Stimulated activated CD8-positive, alpha-beta memory T cell treated with anti-CD3 and anti-CD28 coated beads, Interleukin-7, amount 100 ng/mL, for 48 hours (primary cell): ENCODE results near the gene ESR1.

ENCODE experiments used
- DNase-seq, 2 donors: peaks; one replicate each; pipeline ENCODE4 v3.0.0-alpha.2; 2020; ENCODE audit warnings: low read depth in 1 of 2; ENCODE audit errors: extremely low read depth in 1 of 2

ESR1 gene

GRCh38 chr6:151807513-151808370 lies at the start of gene ESR1:
Gene ESR1, plus strand, starts transcription at chr6:151807682. Its CDS starts 231 bp downstream, at chr6:151807913.
- DNase-seq = no peak

DNA sequence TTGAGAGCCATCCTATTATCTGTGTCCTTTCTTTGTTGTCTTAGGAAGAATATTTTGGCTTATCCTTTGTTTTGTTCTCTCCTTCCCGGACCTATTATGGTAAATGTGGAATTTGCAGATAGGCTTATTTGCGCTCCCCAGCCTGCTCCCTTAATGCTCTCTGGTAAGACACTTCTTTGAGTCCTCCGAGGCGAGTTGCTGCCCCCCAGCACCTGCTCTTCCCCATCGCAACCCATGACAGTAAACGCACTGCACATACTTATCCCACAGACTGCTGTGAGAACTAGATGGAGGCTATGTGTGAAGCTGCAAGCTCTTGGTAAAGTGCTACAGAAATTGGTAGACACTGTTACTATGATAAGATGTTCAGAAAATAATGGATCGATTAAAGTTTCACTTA lies 47.0 kb upstream of the ESR1 start:
- no peak for DNase-seq

- DNase-seq = no peak
Observed at GRCh38 chr6:151761851-151762250, 45.6 kb upstream of the ESR1 start.

- DNase-seq = no peak
Observed at GRCh38 chr6:151762817-151763216, 44.7 kb upstream of the ESR1 start.

GRCh38 chr6:151763303-151763702 lies 44.2 kb upstream of the ESR1 start:
- DNase-seq = no peak

DNA sequence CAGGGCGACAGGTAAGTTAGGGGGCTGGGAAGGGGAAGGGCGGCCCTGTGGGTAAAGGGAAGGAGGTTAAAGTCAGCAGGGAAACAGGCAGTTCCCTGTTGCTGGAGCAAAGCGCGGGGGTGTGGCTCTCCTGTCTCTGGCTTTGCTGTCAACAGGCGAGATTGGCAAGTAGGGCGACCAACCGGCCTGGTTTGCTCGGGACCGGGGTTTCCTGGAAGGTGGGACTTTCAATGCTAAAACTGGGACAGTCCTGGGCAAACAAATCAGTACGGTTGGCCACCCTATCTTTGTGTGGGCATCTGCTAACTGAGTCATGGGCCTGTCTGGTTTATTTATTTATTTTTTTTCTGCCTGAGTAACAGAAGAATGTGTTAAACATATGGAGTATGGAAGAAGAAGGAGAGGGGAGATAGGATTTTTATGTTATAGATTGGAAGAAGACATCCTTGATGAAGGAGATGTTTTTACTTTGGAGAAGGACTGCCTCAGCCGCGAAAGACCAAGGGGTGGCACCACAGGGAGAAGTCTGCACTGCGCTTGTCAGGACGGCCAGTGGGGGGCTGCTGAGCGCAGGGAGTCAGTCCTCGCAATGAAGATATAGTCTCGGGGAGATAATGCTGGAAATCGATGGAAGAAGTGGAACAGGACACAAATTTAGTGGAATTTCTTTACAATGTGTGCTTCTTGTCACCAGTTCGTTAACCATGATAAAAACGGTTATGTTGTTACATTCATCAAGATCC lies 43.4 kb upstream of the ESR1 start:
- DNase-seq = peak in 1 of 2 donors; percentile 21

- no peak for DNase-seq
Observed at GRCh38 chr6:151765444-151765886, 42.0 kb upstream of the ESR1 start.

DNA sequence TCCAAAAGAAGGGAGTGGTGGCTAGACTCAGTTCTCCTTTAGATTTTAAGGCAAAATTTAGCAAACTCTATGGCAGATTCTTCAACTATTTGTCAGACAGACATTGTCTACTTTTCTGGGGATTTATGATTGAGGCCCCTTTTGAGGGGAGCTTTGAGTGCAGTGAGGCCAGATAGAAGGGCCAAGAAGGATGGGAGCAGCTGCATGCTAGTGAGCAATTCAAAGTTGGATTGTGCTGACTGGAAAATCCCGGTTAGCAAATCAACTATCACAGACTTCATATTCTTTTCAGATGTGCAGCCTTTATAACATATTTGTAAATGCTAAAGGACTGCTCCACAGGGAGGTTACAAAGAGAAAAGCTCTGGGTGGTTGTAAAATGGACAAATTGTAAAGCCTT lies 35.0 kb upstream of the ESR1 start:
- no peak for DNase-seq

DNA sequence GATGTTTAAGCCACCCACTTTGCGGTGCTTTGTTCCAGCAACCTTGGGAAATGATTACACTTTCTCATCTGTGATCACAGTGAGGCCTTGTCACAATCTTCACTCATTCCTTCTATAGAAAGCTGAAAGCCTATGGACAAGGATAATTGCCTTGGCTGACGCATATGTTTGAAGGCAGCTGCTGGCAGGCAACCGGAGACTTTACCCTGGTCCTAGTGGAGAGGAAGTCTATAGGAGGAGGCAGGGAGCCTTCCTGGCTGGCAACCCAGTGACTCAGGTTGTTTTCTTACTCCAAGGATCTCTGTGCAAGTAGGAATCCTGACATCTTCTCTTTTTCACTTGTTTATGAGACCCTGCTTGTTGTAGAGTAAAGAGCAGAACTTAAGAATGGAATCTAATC lies 34.1 kb upstream of the ESR1 start:
- DNase-seq = no peak

DNA sequence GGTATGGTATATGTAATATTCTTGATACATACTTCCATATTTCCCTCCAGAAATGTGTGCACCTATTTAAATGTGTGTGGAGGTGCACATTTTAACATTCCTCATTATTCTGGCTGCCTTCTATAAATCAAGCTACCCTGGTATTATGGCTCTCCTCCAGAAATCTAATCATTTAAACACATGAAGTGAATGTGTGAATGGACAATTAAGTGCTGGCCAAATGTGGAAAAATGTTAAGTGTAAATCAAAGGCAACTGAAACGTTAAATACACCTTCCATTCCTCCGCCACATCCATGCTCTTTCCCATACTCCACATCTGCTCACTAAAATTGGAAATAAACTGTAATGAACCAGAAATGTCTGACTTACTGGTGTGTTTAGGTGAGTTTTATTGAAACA lies 24.9 kb upstream of the ESR1 start:
- DNase-seq = no peak

DNA sequence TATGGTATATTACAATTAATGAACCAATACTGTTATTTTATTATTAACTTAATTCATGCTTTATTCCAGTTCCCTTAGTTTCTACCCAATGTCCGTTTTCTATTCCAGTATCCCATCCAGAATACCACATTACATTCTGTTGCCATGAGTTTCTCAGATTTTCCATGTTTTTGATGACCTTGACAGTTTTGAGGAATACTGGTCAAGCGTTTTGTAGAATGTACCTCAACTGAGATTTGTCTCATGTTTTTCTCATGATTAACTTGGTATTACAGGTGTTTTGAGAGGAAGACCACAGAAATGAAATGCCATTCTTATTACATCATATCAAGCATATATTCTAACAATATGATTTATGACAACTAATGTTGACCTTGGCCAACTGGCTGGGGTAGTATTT lies 23.8 kb upstream of the ESR1 start:
- no peak for DNase-seq

DNA sequence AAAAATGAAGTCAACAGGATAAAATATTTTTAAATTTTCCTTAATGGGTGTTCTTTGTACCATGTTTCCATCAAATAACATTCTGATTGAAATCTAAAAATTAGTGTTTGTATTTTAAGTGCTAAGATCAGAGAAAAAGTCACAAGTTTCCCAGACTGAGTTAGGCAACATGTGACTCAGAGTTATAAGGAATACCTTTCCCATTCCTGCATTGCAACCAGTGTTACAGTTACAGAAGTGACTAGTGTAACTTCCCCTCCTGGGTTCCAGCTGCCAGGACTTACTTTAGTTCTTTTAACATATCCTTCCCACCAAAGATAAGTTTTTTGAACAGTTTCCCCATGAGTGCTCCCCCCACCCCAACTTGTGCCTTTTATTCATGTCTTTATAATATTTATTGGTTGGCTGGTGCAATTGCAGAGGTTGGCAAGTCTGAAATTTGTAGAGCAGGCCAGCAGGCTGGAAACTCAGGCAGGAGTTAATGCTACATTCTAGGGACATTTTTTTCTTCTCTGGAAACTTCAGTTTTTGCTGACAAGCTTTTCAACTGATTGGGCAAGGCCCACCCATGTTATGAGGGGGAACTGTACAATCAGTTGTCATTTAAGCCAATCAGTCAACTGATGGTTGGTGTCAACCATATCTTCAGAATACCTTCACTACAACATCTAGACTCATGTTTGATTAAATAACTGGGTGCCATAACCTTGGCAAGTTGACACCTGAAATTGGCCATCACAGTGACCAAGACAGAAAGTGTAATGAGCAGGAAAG lies 22.9 kb upstream of the ESR1 start:
- DNase-seq = no peak

GRCh38 chr6:151796842-151797530 lies 10.5 kb upstream of the ESR1 start:
- DNase-seq = no peak

DNA sequence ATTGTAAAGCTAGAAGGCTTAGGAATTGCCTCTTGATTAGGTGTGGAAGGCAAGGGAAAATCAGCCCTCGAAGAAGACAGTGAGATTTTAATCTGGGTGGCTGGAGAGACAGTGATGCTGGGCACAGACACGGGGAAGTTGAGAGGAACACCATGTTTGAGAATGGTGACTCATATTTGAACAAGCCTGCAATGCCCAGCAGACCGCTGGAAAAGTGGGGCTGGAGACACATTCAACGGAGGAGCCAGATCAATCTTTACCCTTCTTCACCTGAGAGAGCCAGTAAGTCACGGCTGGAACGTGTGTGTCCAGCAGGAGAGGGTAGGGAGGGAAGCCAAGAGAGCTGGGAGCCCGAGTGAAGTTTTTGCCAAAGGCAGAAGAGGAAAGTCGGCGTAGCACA lies 3.7 kb upstream of the ESR1 start:
- no peak for DNase-seq

- no peak for DNase-seq
Observed at GRCh38 chr6:151804585-151805285, 2.7 kb upstream of the ESR1 start.

DNA sequence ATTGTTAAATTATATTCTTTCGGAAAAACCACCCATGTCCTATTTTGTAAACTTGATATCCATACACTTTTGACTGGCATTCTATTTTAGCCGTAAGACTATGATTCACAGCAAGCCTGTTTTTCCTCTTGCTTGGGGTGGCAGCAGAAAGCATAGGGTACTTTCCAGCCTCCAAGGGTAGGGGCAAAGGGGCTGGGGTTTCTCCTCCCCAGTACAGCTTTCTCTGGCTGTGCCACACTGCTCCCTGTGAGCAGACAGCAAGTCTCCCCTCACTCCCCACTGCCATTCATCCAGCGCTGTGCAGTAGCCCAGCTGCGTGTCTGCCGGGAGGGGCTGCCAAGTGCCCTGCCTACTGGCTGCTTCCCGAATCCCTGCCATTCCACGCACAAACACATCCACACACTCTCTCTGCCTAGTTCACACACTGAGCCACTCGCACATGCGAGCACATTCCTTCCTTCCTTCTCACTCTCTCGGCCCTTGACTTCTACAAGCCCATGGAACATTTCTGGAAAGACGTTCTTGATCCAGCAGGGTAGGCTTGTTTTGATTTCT lies 2.1 kb upstream of the ESR1 start:
- no peak for DNase-seq

GRCh38 chr6:151806757-151807512 lies 547 bp upstream of the ESR1 start:
- DNase-seq = no peak

DNA sequence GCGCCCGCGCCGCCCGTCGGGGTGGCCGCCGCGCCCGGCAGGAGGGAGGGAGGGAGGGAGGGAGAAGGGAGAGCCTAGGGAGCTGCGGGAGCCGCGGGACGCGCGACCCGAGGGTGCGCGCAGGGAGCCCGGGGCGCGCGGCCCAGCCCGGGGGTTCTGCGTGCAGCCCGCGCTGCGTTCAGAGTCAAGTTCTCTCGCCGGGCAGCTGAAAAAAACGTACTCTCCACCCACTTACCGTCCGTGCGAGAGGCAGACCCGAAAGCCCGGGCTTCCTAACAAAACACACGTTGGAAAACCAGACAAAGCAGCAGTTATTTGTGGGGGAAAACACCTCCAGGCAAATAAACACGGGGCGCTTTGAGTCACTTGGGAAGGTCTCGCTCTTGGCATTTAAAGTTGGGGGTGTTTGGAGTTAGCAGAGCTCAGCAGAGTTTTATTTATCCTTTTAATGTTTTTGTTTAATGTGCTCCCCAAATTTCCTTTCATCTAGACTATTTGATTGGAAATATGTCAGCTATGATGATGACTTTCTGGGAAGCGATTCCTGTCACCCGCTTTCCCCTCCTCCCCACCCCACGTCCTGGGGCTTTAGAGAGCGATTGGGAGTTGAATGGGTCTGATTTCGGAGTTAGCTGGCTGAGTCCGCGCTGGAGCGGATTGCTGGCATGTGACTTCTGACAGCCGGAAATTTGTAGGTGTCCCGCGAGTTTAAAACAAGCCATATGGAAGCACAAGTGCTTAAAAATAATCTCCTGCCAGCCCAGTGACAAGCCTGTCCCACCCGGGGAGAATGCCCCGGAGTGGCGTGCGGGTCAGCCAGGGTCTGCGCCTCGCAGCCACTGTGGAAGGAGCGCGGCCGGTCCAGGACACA lies 1.1 kb downstream of the ESR1 start:
- DNase-seq = no peak
